OCI-LY1 (cell line): ENCODE results near the gene MAGI2.

Experiments
- H2AFZ ChIP-seq: fragments of 200-600 bp; sonication (generic), shearing (Covaris generic); 2 replicates; pipeline ENCODE4 v1.6.0; 2014; ENCODE audit warnings: antibody characterized with exemption, mild to moderate bottlenecking, low read length
- H3F3A ChIP-seq: fragments of 200-600 bp; sonication (generic), shearing (Covaris generic); 2 replicates; pipeline ENCODE4 v1.6.0; 2014; ENCODE audit warnings: mild to moderate bottlenecking, antibody characterized with exemption, low read length, moderate library complexity; ENCODE audit not compliant: insufficient read depth
- H3K27ac ChIP-seq: fragments of 200-600 bp; sonication (generic); 2 replicates; pipeline ENCODE4 v1.5.1; 2014; ENCODE audit warnings: low read length, mixed run types, mild to moderate bottlenecking, low read depth; ENCODE audit not compliant: poor library complexity, severe bottlenecking
- H3K27me3 ChIP-seq: fragments of 200-600 bp; sonication (generic); 2 replicates; pipeline ENCODE4 v1.6.0; 2014; ENCODE audit warnings: antibody characterized with exemption, mild to moderate bottlenecking, low read length, moderate library complexity; ENCODE audit not compliant: insufficient read depth
- H3K36me3 ChIP-seq: fragments of 200-600 bp; sonication (generic); 2 replicates; pipeline ENCODE4 v1.6.1; 2014; ENCODE audit warnings: mild to moderate bottlenecking, antibody characterized with exemption, low read length, moderate library complexity, mixed read lengths; ENCODE audit not compliant: insufficient read depth
- H3K4me1 ChIP-seq: fragments of 200-600 bp; sonication (generic); 2 replicates; pipeline ENCODE4 v1.5.1; 2014; ENCODE audit warnings: mild to moderate bottlenecking, low read length, moderate library complexity; ENCODE audit not compliant: insufficient read depth, severe bottlenecking
- H3K4me2 ChIP-seq: fragments of 200-600 bp; sonication (generic), shearing (Covaris generic); 2 replicates; pipeline ENCODE4 v1.6.1; 2014; ENCODE audit warnings: low read length
- H3K4me3 ChIP-seq: fragments of 200-600 bp; sonication (generic); 2 replicates; pipeline ENCODE4 v1.5.1; 2014; ENCODE audit warnings: low read length, low read depth, mild to moderate bottlenecking, mixed read lengths; ENCODE audit not compliant: poor library complexity, severe bottlenecking
- H3K79me2 ChIP-seq: fragments of 200-600 bp; shearing (Covaris generic); 2 replicates; pipeline ENCODE4 v1.6.1; 2016; ENCODE audit warnings: mixed run types, low read length, mixed read lengths; ENCODE audit not compliant: insufficient read depth
- H3K9ac ChIP-seq: fragments of 200-600 bp; sonication (generic), shearing (Covaris generic); 2 replicates; pipeline ENCODE4 v1.6.1; 2014; ENCODE audit warnings: mild to moderate bottlenecking, low read length, mixed read lengths
- H3K9me2 ChIP-seq: fragments of 200-600 bp; sonication (generic), shearing (Covaris generic); 2 replicates; pipeline ENCODE4 v1.6.1; 2014; ENCODE audit warnings: low read depth, mild to moderate bottlenecking, low read length, mixed read lengths
- H3K9me3 ChIP-seq: fragments of 200-600 bp; shearing (Covaris generic); 2 replicates; pipeline ENCODE4 v1.6.1; 2014; ENCODE audit warnings: low read length, mixed read lengths
- H4K20me1 ChIP-seq: fragments of 200-600 bp; sonication (generic), shearing (Covaris generic); 2 replicates; pipeline ENCODE4 v1.6.0; 2016; ENCODE audit warnings: mild to moderate bottlenecking, low read length; ENCODE audit not compliant: insufficient read depth
- EZH2 ChIP-seq: fragments of 200-600 bp; sonication (generic), shearing (Covaris generic); IDR thresholded peaks from 2 replicates; pipeline ENCODE4 v1.8.0; 2017; ENCODE audit warnings: borderline replicate concordance, mixed run types, mild to moderate bottlenecking, antibody characterized with exemption, low read length, moderate library complexity, mixed read lengths
- TF ChIP-seq, protein P1 (sequence below): fragments of 200-600 bp; sonication (generic), shearing (Covaris generic); IDR thresholded peaks from 2 replicates; pipeline ENCODE4 v1.5.1; 2017; ENCODE audit warnings: mild to moderate bottlenecking, antibody characterized with exemption, low read length, moderate library complexity, mixed read lengths

Gene MAGI2

GRCh38 chr7:79319369-79319768 lies 134.1 kb downstream of the MAGI2 start:
- TF ChIP-seq EZH2, result no peak
- TF ChIP-seq, protein P1, sequence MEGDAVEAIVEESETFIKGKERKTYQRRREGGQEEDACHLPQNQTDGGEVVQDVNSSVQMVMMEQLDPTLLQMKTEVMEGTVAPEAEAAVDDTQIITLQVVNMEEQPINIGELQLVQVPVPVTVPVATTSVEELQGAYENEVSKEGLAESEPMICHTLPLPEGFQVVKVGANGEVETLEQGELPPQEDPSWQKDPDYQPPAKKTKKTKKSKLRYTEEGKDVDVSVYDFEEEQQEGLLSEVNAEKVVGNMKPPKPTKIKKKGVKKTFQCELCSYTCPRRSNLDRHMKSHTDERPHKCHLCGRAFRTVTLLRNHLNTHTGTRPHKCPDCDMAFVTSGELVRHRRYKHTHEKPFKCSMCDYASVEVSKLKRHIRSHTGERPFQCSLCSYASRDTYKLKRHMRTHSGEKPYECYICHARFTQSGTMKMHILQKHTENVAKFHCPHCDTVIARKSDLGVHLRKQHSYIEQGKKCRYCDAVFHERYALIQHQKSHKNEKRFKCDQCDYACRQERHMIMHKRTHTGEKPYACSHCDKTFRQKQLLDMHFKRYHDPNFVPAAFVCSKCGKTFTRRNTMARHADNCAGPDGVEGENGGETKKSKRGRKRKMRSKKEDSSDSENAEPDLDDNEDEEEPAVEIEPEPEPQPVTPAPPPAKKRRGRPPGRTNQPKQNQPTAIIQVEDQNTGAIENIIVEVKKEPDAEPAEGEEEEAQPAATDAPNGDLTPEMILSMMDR, result no peak
- Histone ChIP-seq H3K9me2 (no peaks in the 10 kb centered on the region), H3K9me3 (no peaks in the 10 kb centered on the region), H3K79me2 (no peaks in the 10 kb centered on the region), H2AFZ (no peak overlapping the region), H3K36me3 (no peaks in the 10 kb centered on the region), H3K27me3 (no peaks in the 10 kb centered on the region), H4K20me1 (no peaks in the 10 kb centered on the region), H3K27ac (no peak overlapping the region), H3F3A (no peaks in the 10 kb centered on the region), H3K4me3 (no peak overlapping the region), H3K4me2 (no peak overlapping the region), H3K4me1 (no peaks in the 10 kb centered on the region), H3K9ac (no peak overlapping the region)

DNA sequence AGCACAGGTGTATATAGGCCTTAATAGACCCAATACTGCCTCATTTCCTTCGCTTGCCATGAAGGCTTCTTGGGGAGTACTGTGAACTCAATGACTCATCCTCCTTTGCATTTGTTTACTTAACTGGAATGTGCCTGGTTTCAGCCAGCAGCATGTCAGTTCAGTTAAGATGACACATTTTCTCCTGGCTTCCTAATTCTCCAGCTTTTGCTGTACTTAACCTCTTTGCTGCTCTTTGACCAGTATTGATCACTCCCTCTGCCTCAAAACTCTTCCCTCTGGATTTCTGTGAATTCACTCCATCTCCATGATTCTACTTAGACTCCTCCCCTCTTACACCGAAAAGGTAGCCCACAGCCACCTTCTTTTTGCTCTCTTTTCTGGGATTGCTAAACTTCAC lies 135.7 kb downstream of the MAGI2 start:
- H3K9me3 ChIP-seq, result no peaks in the 10 kb centered on the region
- no peaks in the 10 kb centered on the region for H3F3A ChIP-seq
- H4K20me1 ChIP-seq, result no peaks in the 10 kb centered on the region
- H3K4me3 ChIP-seq, result no peak overlapping the region
- no peak overlapping the region for H3K9ac ChIP-seq
- no peaks in the 10 kb centered on the region for H3K79me2 ChIP-seq
- no peaks in the 10 kb centered on the region for H3K36me3 ChIP-seq
- no peaks in the 10 kb centered on the region for H3K9me2 ChIP-seq
- H3K27me3 ChIP-seq, result no peaks in the 10 kb centered on the region
- no peak overlapping the region for H2AFZ ChIP-seq
- no peak overlapping the region for H3K27ac ChIP-seq
- no peak for TF ChIP-seq EZH2
- TF ChIP-seq, protein P1, result no peak
- H3K4me1 ChIP-seq, result no peaks in the 10 kb centered on the region
- no peak overlapping the region for H3K4me2 ChIP-seq

DNA sequence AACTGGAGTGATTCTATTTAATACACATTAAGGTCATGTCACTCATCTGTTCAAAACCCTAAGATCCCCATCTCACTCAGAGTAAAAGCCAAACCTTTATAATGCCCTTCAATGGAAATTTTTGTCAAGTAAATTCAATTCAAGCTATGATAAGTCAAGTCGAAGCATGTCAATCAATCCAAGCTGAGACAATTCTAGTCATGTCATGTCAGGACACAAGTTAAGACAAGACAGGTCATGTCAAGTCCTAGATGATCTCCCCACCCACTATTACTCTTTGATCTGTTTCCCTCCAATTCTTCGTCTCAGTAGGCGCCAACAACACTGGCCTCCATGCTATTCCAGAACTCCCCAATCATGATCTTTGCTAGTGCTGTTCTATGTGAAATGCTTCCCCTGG lies 141.4 kb downstream of the MAGI2 start:
- TF ChIP-seq, protein P1, result no peak
- no peaks in the 10 kb centered on the region for H3K27me3 ChIP-seq
- no peaks in the 10 kb centered on the region for H3F3A ChIP-seq
- H3K4me2 ChIP-seq, result no peak overlapping the region
- no peaks in the 10 kb centered on the region for H3K9me2 ChIP-seq
- no peaks in the 10 kb centered on the region for H3K36me3 ChIP-seq
- no peak overlapping the region for H3K4me3 ChIP-seq
- H4K20me1 ChIP-seq, result no peaks in the 10 kb centered on the region
- no peak overlapping the region for H2AFZ ChIP-seq
- H3K27ac ChIP-seq, result no peak overlapping the region
- H3K9ac ChIP-seq, result no peak overlapping the region
- H3K9me3 ChIP-seq, result no peaks in the 10 kb centered on the region
- no peaks in the 10 kb centered on the region for H3K79me2 ChIP-seq
- H3K4me1 ChIP-seq, result no peaks in the 10 kb centered on the region
